Measurements from ENCODE around the gene MCCD1.

- no peak for TF ChIP-seq CTCF (IDR thresholded peaks at IDR 0.05; ENCODE audit: insufficient read depth, low read length, poor library complexity, severe bottlenecking)
- no peak for TF ChIP-seq EZH2phosphoT487 (conservative IDR thresholded peaks at IDR 0.05; ENCODE audit: low read length)
These were observed 420 bp upstream of the MCCD1 start for GRCh38 chr6:31528307-31528777.

All from SU-DHL-6 (cell line).